GM12878 (cell line): Measurements from ENCODE around the gene SHB. TPM values are rescaled to one million over a fixed set of nuclear protein-coding genes. Genes with fewer than 3 reads are reported as not detected.

Experiments used
- ATAC-seq: fragments of 200-7000 bp; cut with Tn5 transposase; 3 replicates; pipeline ENCODE4 v1.9.1; 2020; ENCODE audit warnings: mild to moderate bottlenecking, moderate library complexity
- BruUV-seq: library from RNA; stranded (reverse); fragments of 400-500 nt; replicated peaks from 2 replicates; lab custom pipeline; 2021; lab: Mats Ljungman, UMichigan
- CTCF ChIA-PET: fragments of 300-600 bp; sonication (Branson Sonifier 250); formaldehyde crosslinking; extraction: SDS; loops from one replicate; lab custom pipeline; 2021; ENCODE audit warnings: inconsistent platforms; lab: Yijun Ruan, JAX
- POLR2A ChIA-PET: fragments of 350-600 bp; formaldehyde crosslinking; extraction: SDS; loops from one replicate; lab custom pipeline; 2021; ENCODE audit warnings: inconsistent platforms; lab: Charles Lee
- RAD21 ChIA-PET: fragments of 300-600 bp; sonication (Branson Sonifier 250); formaldehyde crosslinking; loops from one replicate; lab custom pipeline; 2023; ENCODE audit warnings: antibody characterized with exemption; ENCODE audit not compliant: unreplicated experiment; lab: Charles Lee
- SMC1A ChIA-PET: fragments of 300-600 bp; sonication (Branson Sonifier 250); formaldehyde crosslinking; loops from one replicate; lab custom pipeline; 2023; ENCODE audit not compliant: unreplicated experiment, uncharacterized antibody; lab: Charles Lee
- DNase-seq: peaks from one replicate; pipeline ENCODE4 v3.0.0-alpha.2; 2011; ENCODE audit warnings: low read depth, low spot score
- FAIRE-seq: peaks from 3 replicates; lab custom pipeline; 2011; peaks lifted over from hg19 to GRCh38; lab: Jason Lieb, UNC
- H2AFZ ChIP-seq: 2 replicates; pipeline ENCODE4 v1.6.0; 2011; ENCODE audit warnings: low read depth, low read length, control low read depth; ENCODE audit not compliant: control insufficient read depth
- H3K27ac ChIP-seq: 2 replicates; pipeline ENCODE4 v1.5.1; 2011; ENCODE audit warnings: control low read depth; ENCODE audit not compliant: control insufficient read depth, insufficient read depth
- H3K27me3 ChIP-seq, 2 experiments: replicated peaks in 1 of 2; 2 replicates each; pipeline versions ENCODE4 v1.6.0 to v1.6.1; 2011; ENCODE audit warnings: low read length in 1 of 2; ENCODE audit not compliant: control insufficient read depth in 2 of 2, insufficient read depth in 2 of 2
- H3K36me3 ChIP-seq, 2 experiments: 2 replicates each; pipeline ENCODE4 v1.5.1; 2011; ENCODE audit warnings: low read length in 1 of 2; ENCODE audit not compliant: control insufficient read depth in 2 of 2, insufficient read depth in 2 of 2
- H3K4me1 ChIP-seq: 2 replicates; pipeline ENCODE4 v1.6.1; 2011; ENCODE audit warnings: mild to moderate bottlenecking, low read length, moderate library complexity, mixed read lengths; ENCODE audit not compliant: control insufficient read depth, insufficient read depth
- H3K4me2 ChIP-seq: 2 replicates; pipeline ENCODE4 v1.6.0; 2011; ENCODE audit warnings: control low read depth; ENCODE audit not compliant: control insufficient read depth, insufficient read depth
- H3K4me3 ChIP-seq: fragments of 200-600 bp; sonication (generic); 2 replicates; pipeline ENCODE4 v1.5.1; 2016
- H3K79me2 ChIP-seq: 2 replicates; pipeline ENCODE4 v1.6.0; 2011; ENCODE audit warnings: low read length; ENCODE audit not compliant: control insufficient read depth, insufficient read depth
- H3K9ac ChIP-seq: 2 replicates; pipeline ENCODE4 v1.8.0; 2011; ENCODE audit warnings: low read length, control low read depth, mixed read lengths; ENCODE audit not compliant: control insufficient read depth, insufficient read depth
- H3K9me3 ChIP-seq: replicated peaks from 3 replicates; pipeline ENCODE4 v1.5.1; 2011; ENCODE audit warnings: mild to moderate bottlenecking, low read length; ENCODE audit not compliant: control insufficient read depth, insufficient read depth
- H4K20me1 ChIP-seq: 2 replicates; pipeline ENCODE4 v1.6.0; 2011; ENCODE audit not compliant: control insufficient read depth, insufficient read depth
- CEBPZ ChIP-seq: fragments of 150-350 bp; IDR thresholded peaks from 2 replicates; pipeline ENCODE4 v1.6.1; 2016; ENCODE audit warnings: low read depth, low read length
- FOXM1 ChIP-seq: IDR thresholded peaks from 2 replicates; pipeline ENCODE4 v1.6.1; 2012; ENCODE audit warnings: low read depth, mild to moderate bottlenecking, inconsistent platforms, low read length, moderate library complexity
- GATAD2B ChIP-seq: fragments of 450-650 bp; conservative IDR thresholded peaks from 2 replicates; pipeline ENCODE4 v1.6.1; 2017; ENCODE audit warnings: low read depth, mild to moderate bottlenecking, moderate library complexity
- JUND ChIP-seq: IDR thresholded peaks from 2 replicates; pipeline ENCODE4 v1.6.1; 2012; ENCODE audit warnings: low read depth, mild to moderate bottlenecking, low read length, improper control_type of control experiment, moderate library complexity
- MTA2 ChIP-seq: fragments of 450-650 bp; IDR thresholded peaks from 2 replicates; pipeline ENCODE4 v1.6.1; 2016; ENCODE audit warnings: low read depth, mild to moderate bottlenecking, moderate library complexity
- SIX5 ChIP-seq: IDR thresholded peaks from 2 replicates; pipeline ENCODE4 v1.6.1; 2011; ENCODE audit warnings: mild to moderate bottlenecking, low read depth, low read length, moderate library complexity; ENCODE audit not compliant: severe bottlenecking
- ZBTB40 ChIP-seq: fragments of 450-650 bp; IDR thresholded peaks from 2 replicates; pipeline ENCODE4 v1.6.1; 2016; ENCODE audit warnings: mild to moderate bottlenecking, moderate library complexity, borderline replicate concordance
- WGBS: methylation state at CpG from one replicate; pipeline ENCODE4 v1.1.6; 2016; ENCODE audit warnings: low lambda C conversion rate; ENCODE audit not compliant: insufficient replicate concordance, insufficient coverage; ENCODE audit errors: missing lambda C conversion rate; 5-methylcytosine and 5-hydroxymethylcytosine counted together
- in situ Hi-C: fragments of 300-500 bp; cut with MboI; formaldehyde crosslinking; loops from 9 replicates; pipeline ENCODE4 v1.14.3; 2018; ENCODE audit warnings: mixed read lengths
- intact Hi-C: fragments of 100-400 bp; cut with micrococcal nuclease; formaldehyde crosslinking; loops from one replicate; pipeline ENCODE4 v1.14.2; 2022; ENCODE audit not compliant: unreplicated experiment
- polyA plus RNA-seq, 11 experiments: library from polyadenylated mRNA; depleted of rRNA in 4 of 11; unstranded in 6 of 11; stranded (reverse) in 5 of 11; fragments of >200 nt; fragmentation: Nextera tagmentation in 4 of 11; fragmentation: Illumina TruSeq in 1 of 11; extraction: Ambion mirVana in 4 of 11; extraction: Trizol in 1 of 11; gene quantifications; 1 replicate in 1 of 11; 2 replicates in 10 of 11; pipeline versions ENCODE4 v1.2.1 to v1.2.3, GENCODE V29; 2011 to 2016; ENCODE audit warnings: inconsistent platforms in 2 of 11, missing spikeins in 2 of 11, low read depth in 1 of 11
- total RNA-seq, 4 experiments: library from RNA; depleted of rRNA in 3 of 4; stranded (reverse); fragments of >200 nt in 3 of 4; fragmentation: Illumina TruSeq in 1 of 4; extraction: Trizol in 1 of 4; gene quantifications; 2 replicates each; pipeline versions ENCODE4 v1.2.1 to v1.2.3, GENCODE V29; 2013 to 2021
- TF ChIP-seq, protein P1 (sequence below): IDR thresholded peaks from 2 replicates; pipeline ENCODE4 v1.6.1; 2012; ENCODE audit warnings: low read depth, low read length, improper control_type of control experiment

The SHB gene
- total and polyA plus RNA-seq, 10 of the 15 experiments (the other 5 are each of a cell fraction or from before 2014, with no cell fraction given) = 0.29 to 6.2 (median 1.3) TPM

DNA sequence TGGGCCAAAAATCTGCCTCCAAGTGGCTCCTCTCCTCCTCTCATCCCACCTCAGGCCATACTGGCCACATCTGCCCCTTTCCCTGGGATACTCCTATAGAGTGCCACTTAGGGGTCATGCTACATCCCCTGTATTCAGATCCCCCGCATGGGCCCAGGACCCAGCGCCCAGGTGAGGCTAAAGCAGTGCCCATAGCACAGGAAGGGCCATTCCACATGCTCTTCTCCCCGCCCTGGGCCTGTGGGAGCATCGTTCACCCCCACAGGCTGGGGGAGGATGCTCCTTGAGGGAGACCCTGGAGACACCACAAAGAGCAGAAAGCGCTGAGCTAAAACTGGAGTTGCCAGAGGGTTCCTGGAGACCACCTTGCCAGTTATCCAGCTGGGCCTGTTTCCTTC, 112.6 kb downstream of the SHB start:
- CTCF ChIA-PET = interaction anchor here (0.6 kb wide), 1 partner anchor 667 kb away, joined by 3 read pairs; no protein-coding TSS in a partner anchor
- Histone ChIP-seq H3K36me3 (no peaks in the 10 kb centered on the region), H3K4me2 (no peak overlapping the region), H4K20me1 (no peaks in the 10 kb centered on the region), H3K9ac (no peak overlapping the region), H3K4me1 (peaks cover 28% of the 10 kb centered on the region), H3K79me2 (no peaks in the 10 kb centered on the region), H3K27ac (no peak overlapping the region)
- SMC1A ChIA-PET = interaction anchor here (1.2 to 2.4 kb wide), 4 partner anchors 37 to 106 kb away, joined by 3 to 10 read pairs (median 4); no protein-coding TSS in a partner anchor
- in situ Hi-C loops = no loop called here
- WGBS = 82% methylated on average over 5 of the region's 5 CpGs
- DNase-seq (no peak), ATAC-seq (no peak), FAIRE-seq (no peak)
- no TSS peak for BruUV-seq
- POLR2A ChIA-PET = no interaction called here
- intact Hi-C loops = no loop called here
- TF ChIP-seq ZBTB40 = no peak
- no peak for TF ChIP-seq CEBPZ
- TF ChIP-seq, protein P1, sequence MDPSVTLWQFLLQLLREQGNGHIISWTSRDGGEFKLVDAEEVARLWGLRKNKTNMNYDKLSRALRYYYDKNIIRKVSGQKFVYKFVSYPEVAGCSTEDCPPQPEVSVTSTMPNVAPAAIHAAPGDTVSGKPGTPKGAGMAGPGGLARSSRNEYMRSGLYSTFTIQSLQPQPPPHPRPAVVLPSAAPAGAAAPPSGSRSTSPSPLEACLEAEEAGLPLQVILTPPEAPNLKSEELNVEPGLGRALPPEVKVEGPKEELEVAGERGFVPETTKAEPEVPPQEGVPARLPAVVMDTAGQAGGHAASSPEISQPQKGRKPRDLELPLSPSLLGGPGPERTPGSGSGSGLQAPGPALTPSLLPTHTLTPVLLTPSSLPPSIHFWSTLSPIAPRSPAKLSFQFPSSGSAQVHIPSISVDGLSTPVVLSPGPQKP = no peak
- no peak for TF ChIP-seq GATAD2B
- TF ChIP-seq JUND = no peak
- no peak for TF ChIP-seq SIX5
- no peak for TF ChIP-seq FOXM1
- TF ChIP-seq MTA2 = no peak
- TF ChIP-seq, all 136 proteins: peak for 0
- H3K9me3 ChIP-seq = no peaks in the 10 kb centered on the region
- H2AFZ ChIP-seq = no peak overlapping the region
- no peak overlapping the region for H3K4me3 ChIP-seq
- no peaks in the 10 kb centered on the region for H3K27me3 ChIP-seq
- RAD21 ChIA-PET = interaction anchor here (0.6 to 1.5 kb wide), 2 partner anchors 11 to 50 kb away, joined by 3 to 4 read pairs; no protein-coding TSS in a partner anchor
